Neural cell (in vitro differentiated cells): Measurements from ENCODE around the gene TELO2. TPM values are rescaled to one million over a fixed set of nuclear protein-coding genes. Genes with fewer than 3 reads are reported as not detected.

Source experiments
- H2AFZ ChIP-seq: fragments of 200-600, 300-800 bp; sonication (generic), shearing (Covaris generic); 2 replicates; pipeline ENCODE4 v1.6.0; 2014; ENCODE audit warnings: low read depth, mild to moderate bottlenecking, antibody characterized with exemption, low read length, moderate library complexity
- H3F3A ChIP-seq: fragments of 200-600 bp; shearing (Covaris generic); 2 replicates; pipeline ENCODE4 v1.6.1; 2016; ENCODE audit warnings: mild to moderate bottlenecking, moderate library complexity, mixed read lengths, antibody characterized with exemption, low read length; ENCODE audit not compliant: insufficient read depth, poor library complexity, severe bottlenecking
- H3K27ac ChIP-seq: fragments of 200-600, 300-800 bp; sonication (generic), shearing (Covaris generic); 2 replicates; pipeline ENCODE4 v1.5.1; 2014; ENCODE audit warnings: mild to moderate bottlenecking, low read length, moderate library complexity
- H3K27me3 ChIP-seq: fragments of 300-800, 200-600 bp; sonication (generic), shearing (Covaris generic); 2 replicates; pipeline ENCODE4 v1.6.0; 2014; ENCODE audit warnings: mild to moderate bottlenecking, low read depth, low read length, moderate library complexity; ENCODE audit not compliant: insufficient read depth
- H3K36me3 ChIP-seq: fragments of 300-800, 200-600 bp; sonication (generic), shearing (Covaris generic); 2 replicates; pipeline ENCODE4 v1.5.1; 2014; ENCODE audit warnings: mild to moderate bottlenecking, antibody characterized with exemption, low read length, moderate library complexity; ENCODE audit not compliant: insufficient read depth
- H3K4me2 ChIP-seq: fragments of 300-800, 200-600 bp; sonication (generic), shearing (Covaris generic); 2 replicates; pipeline ENCODE4 v1.6.0; 2014; ENCODE audit warnings: mild to moderate bottlenecking, low read length
- H3K4me3 ChIP-seq: fragments of 300-800, 200-600 bp; sonication (generic), shearing (Covaris generic); 2 replicates; pipeline ENCODE4 v1.5.1; 2014; ENCODE audit warnings: mild to moderate bottlenecking, low read length, moderate library complexity
- H3K79me2 ChIP-seq: fragments of 200-600 bp; shearing (Covaris generic); replicated peaks from 2 replicates; pipeline ENCODE4 v1.6.0; 2014; ENCODE audit warnings: mild to moderate bottlenecking, low read length, moderate library complexity; ENCODE audit not compliant: insufficient read depth
- H3K9ac ChIP-seq: fragments of 300-800, 200-600 bp; sonication (generic), shearing (Covaris generic); 2 replicates; pipeline ENCODE4 v1.6.1; 2016; ENCODE audit warnings: mild to moderate bottlenecking, low read length, mixed read lengths
- H3K9me2 ChIP-seq: fragments of 200-600 bp; shearing (Covaris generic); 2 replicates; pipeline ENCODE4 v1.6.1; 2016; ENCODE audit warnings: mild to moderate bottlenecking, low read length, mixed read lengths; ENCODE audit not compliant: insufficient read depth
- H3K9me3 ChIP-seq: fragments of 200-600, 300-800 bp; sonication (generic), shearing (Covaris generic); 2 replicates; pipeline ENCODE4 v1.6.1; 2016; ENCODE audit warnings: mild to moderate bottlenecking, mixed run types, low read length, moderate library complexity, mixed read lengths
- H4K20me1 ChIP-seq: fragments of 200-600 bp; shearing (Covaris generic); 2 replicates; pipeline ENCODE4 v1.6.1; 2016; ENCODE audit warnings: mild to moderate bottlenecking, mixed run types; ENCODE audit not compliant: insufficient read depth
- CTCF ChIP-seq: fragments of 450-650 bp; IDR thresholded peaks from 2 replicates; pipeline ENCODE4 v1.5.1; 2014; ENCODE audit warnings: antibody characterized with exemption, mild to moderate bottlenecking, moderate library complexity; ENCODE audit not compliant: poor library complexity, severe bottlenecking
- EP300 ChIP-seq: fragments of 450-650 bp; conservative IDR thresholded peaks from 2 replicates; pipeline ENCODE4 v1.6.1; 2014; ENCODE audit warnings: antibody characterized with exemption, mild to moderate bottlenecking, moderate library complexity; ENCODE audit not compliant: poor library complexity, severe bottlenecking
- EZH2 ChIP-seq: fragments of 200-600, 300-800 bp; shearing (Covaris generic), sonication (generic); IDR thresholded peaks from 2 replicates; pipeline ENCODE4 v1.6.1; 2014; ENCODE audit warnings: antibody characterized with exemption, low read length, borderline replicate concordance, mild to moderate bottlenecking; ENCODE audit not compliant: insufficient read depth, poor library complexity, severe bottlenecking
- MXI1 ChIP-seq: fragments of 450-650 bp; conservative IDR thresholded peaks from 2 replicates; pipeline ENCODE4 v1.6.1; 2014; ENCODE audit warnings: antibody characterized with exemption, mild to moderate bottlenecking; ENCODE audit not compliant: poor library complexity, severe bottlenecking
- POLR2AphosphoS5 ChIP-seq: IDR thresholded peaks from 2 replicates; pipeline ENCODE4 v1.6.1; 2012
- RAD21 ChIP-seq: fragments of 450-650 bp; conservative IDR thresholded peaks from 2 replicates; pipeline ENCODE4 v1.6.1; 2014; ENCODE audit warnings: antibody characterized with exemption, mild to moderate bottlenecking, moderate library complexity
- REST ChIP-seq: IDR thresholded peaks from 2 replicates; pipeline ENCODE4 v1.6.1; 2012; ENCODE audit warnings: borderline replicate concordance
- SMC3 ChIP-seq: fragments of 450-650 bp; conservative IDR thresholded peaks from 2 replicates; pipeline ENCODE4 v1.6.1; 2014; ENCODE audit warnings: antibody characterized with exemption, mild to moderate bottlenecking, moderate library complexity; ENCODE audit not compliant: poor library complexity
- TAF1 ChIP-seq: IDR thresholded peaks from 2 replicates; pipeline ENCODE4 v1.6.1; 2012; ENCODE audit warnings: low read depth
- polyA plus RNA-seq: library from polyadenylated mRNA; depleted of rRNA; stranded (reverse); fragments of >200 nt; gene quantifications from 2 replicates; pipeline ENCODE4 v1.2.3, GENCODE V29; 2014

TELO2 gene
- polyA plus RNA-seq, 1 donor from 2014 or later = 50.4 TPM

- H3K36me3 ChIP-seq = no peaks in the 10 kb centered on the region
- no peaks in the 10 kb centered on the region for H3F3A ChIP-seq
- no peaks in the 10 kb centered on the region for H4K20me1 ChIP-seq
- TF ChIP-seq RAD21 (no peak), TAF1 (no peak), REST (no peak), MXI1 (no peak), EP300 (no peak), EZH2 (no peak), CTCF (no peak), POLR2AphosphoS5 (no peak), SMC3 (no peak)
- H3K79me2 ChIP-seq = no peaks in the 10 kb centered on the region
- no peaks in the 10 kb centered on the region for H3K9me2 ChIP-seq
- H3K9me3 ChIP-seq = no peaks in the 10 kb centered on the region
- H3K9ac ChIP-seq = no peak overlapping the region
- no peak overlapping the region for H2AFZ ChIP-seq
- H3K27me3 ChIP-seq = no peaks in the 10 kb centered on the region
- H3K4me3 ChIP-seq = no peak overlapping the region
- no peak overlapping the region for H3K27ac ChIP-seq
- no peak overlapping the region for H3K4me2 ChIP-seq
Measured at GRCh38 chr16:1519831-1520230, 26.7 kb downstream of the TELO2 start.

- no peaks in the 10 kb centered on the region for H3K27me3 ChIP-seq
- no peak overlapping the region for H3K4me2 ChIP-seq
- no peak overlapping the region for H3K9ac ChIP-seq
- no peaks in the 10 kb centered on the region for H3K9me3 ChIP-seq
- no peaks in the 10 kb centered on the region for H4K20me1 ChIP-seq
- H3K36me3 ChIP-seq = no peaks in the 10 kb centered on the region
- H3K79me2 ChIP-seq = no peaks in the 10 kb centered on the region
- no peak overlapping the region for H3K4me3 ChIP-seq
- no peaks in the 10 kb centered on the region for H3F3A ChIP-seq
- no peaks in the 10 kb centered on the region for H3K9me2 ChIP-seq
- no peak for TF ChIP-seq TAF1
- no peak for TF ChIP-seq MXI1
- H2AFZ ChIP-seq = no peak overlapping the region
- H3K27ac ChIP-seq = no peak overlapping the region
Measured at GRCh38 chr16:1520461-1520860, 27.3 kb downstream of the TELO2 start.
